ENCODE results near the gene MAST1. TPM values are rescaled to one million over a fixed set of nuclear protein-coding genes. Genes with fewer than 3 reads are reported as not detected.

The MAST1 gene
- total RNA-seq, 1 donor from 2014 or later: 1.2 TPM

DNA sequence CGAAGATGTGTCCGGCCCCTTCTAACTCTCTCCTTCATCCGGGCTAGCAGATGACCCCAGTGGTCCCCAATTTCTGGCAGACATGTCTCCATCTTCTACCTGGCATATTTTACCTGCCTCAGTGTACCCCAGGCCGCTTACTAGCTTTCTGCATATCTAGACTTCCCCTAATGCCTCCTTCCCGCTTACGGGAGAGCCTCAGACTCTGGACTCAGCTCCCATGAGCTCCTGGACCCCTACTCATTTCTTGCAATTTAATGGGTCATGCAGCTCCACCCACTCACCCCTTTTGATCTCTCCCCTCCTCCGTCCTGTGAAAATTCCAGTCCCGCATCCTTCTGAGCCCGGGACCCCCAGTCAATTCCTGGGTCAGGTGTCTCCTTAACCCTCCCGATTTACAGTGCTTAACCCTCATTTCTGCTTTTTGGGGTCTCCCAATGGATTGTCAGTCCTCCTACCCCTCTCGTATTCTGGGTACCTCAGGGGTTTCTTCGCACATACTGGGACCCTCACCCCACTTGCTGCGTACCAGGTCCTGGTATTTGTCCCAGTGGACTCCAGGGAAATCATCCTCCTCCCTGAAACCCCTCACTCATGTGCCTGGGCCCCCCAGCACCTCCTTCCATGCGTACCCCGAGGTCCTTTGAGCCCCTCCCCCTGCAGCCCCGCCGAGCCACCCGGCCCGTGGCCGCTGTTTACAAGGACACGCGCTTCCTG, 47.5 kb upstream of the MAST1 start:
- H3K9me3 ChIP-seq: no peaks in the 10 kb centered on the region
- H3K36me3 ChIP-seq: no peaks in the 10 kb centered on the region
- no peak for TF ChIP-seq POLR2A (IDR thresholded peaks at IDR 0.05)
- TF ChIP-seq POLR2AphosphoS5 (IDR thresholded peaks at IDR 0.05; ENCODE audit: insufficient read depth in 1 of 2, low read depth in 1 of 2): no peak
- TF ChIP-seq, protein P1, sequence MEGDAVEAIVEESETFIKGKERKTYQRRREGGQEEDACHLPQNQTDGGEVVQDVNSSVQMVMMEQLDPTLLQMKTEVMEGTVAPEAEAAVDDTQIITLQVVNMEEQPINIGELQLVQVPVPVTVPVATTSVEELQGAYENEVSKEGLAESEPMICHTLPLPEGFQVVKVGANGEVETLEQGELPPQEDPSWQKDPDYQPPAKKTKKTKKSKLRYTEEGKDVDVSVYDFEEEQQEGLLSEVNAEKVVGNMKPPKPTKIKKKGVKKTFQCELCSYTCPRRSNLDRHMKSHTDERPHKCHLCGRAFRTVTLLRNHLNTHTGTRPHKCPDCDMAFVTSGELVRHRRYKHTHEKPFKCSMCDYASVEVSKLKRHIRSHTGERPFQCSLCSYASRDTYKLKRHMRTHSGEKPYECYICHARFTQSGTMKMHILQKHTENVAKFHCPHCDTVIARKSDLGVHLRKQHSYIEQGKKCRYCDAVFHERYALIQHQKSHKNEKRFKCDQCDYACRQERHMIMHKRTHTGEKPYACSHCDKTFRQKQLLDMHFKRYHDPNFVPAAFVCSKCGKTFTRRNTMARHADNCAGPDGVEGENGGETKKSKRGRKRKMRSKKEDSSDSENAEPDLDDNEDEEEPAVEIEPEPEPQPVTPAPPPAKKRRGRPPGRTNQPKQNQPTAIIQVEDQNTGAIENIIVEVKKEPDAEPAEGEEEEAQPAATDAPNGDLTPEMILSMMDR (IDR thresholded peaks at IDR 0.05): no peak
- peaks cover 49% of the 10 kb centered on the region for H3K4me1 ChIP-seq
- intact Hi-C loops (cut with DNase I): no loop called here
- H3K27ac ChIP-seq: peak overlapping the region; percentile 97
- H3K4me3 ChIP-seq: peak overlapping the region; percentile 85 to 96
- H3K27me3 ChIP-seq: no peaks in the 10 kb centered on the region
- no peak for DNase-seq (ENCODE audit: extremely low spot score in 2 of 2)

GRCh38 chr19:12791345-12792050, 46.8 kb upstream of the MAST1 start, which contains the start of gene JUNB:
Gene JUNB (plus strand): TSS chr19:12791486. CDS start chr19:12791772, 286 bp downstream.
- DNase-seq (ENCODE audit: extremely low spot score in 2 of 2): peak in 1 of 2 donors; percentile 99
- H3K27ac ChIP-seq: peak within 1 kb of the TSS; percentile 97
- TF ChIP-seq, protein P1 (IDR thresholded peaks at IDR 0.05): peak in 1 of 3 experiments; percentile 12
- TF ChIP-seq POLR2A (IDR thresholded peaks at IDR 0.05) (peak; percentile 97 to 100), POLR2AphosphoS5 (IDR thresholded peaks at IDR 0.05; ENCODE audit: insufficient read depth in 1 of 2, low read depth in 1 of 2) (peak; percentile 99 to 100)
- H3K36me3 ChIP-seq: no peaks in the 10 kb centered on the region
- peaks cover 49% of the 10 kb centered on the region for H3K4me1 ChIP-seq
- intact Hi-C loops (cut with DNase I): no loop called here
- H3K4me3 ChIP-seq: peak within 1 kb of the TSS; percentile 85 to 96
- H3K27me3 ChIP-seq: no peaks in the 10 kb centered on the region
- no peaks in the 10 kb centered on the region for H3K9me3 ChIP-seq

GRCh38 chr19:12792051-12792852, 46.1 kb upstream of the MAST1 start:
- H3K27ac ChIP-seq: peak overlapping the region; percentile 97
- no peaks in the 10 kb centered on the region for H3K36me3 ChIP-seq
- intact Hi-C loops (cut with DNase I): no loop called here
- TF ChIP-seq POLR2A (IDR thresholded peaks at IDR 0.05) (peak in 1 of 2 donors; percentile 2), POLR2AphosphoS5 (IDR thresholded peaks at IDR 0.05; ENCODE audit: insufficient read depth in 1 of 2, low read depth in 1 of 2) (peak in 1 of 2 donors; percentile 71)
- TF ChIP-seq, protein P1 (IDR thresholded peaks at IDR 0.05): no peak
- peak overlapping the region; percentile 85 to 96 for H3K4me3 ChIP-seq
- peak in 1 of 2 donors; percentile 88 for DNase-seq (ENCODE audit: extremely low spot score in 2 of 2)
- H3K27me3 ChIP-seq: no peaks in the 10 kb centered on the region
- peaks cover 42% of the 10 kb centered on the region for H3K4me1 ChIP-seq
- no peaks in the 10 kb centered on the region for H3K9me3 ChIP-seq

GRCh38 chr19:12792853-12793289, 45.4 kb upstream of the MAST1 start:
- Histone ChIP-seq H3K9me3 (no peaks in the 10 kb centered on the region), H3K27me3 (no peaks in the 10 kb centered on the region), H3K27ac (peak overlapping the region; percentile 97), H3K36me3 (no peaks in the 10 kb centered on the region), H3K4me3 (peak overlapping the region; percentile 85 to 96), H3K4me1 (peaks cover 36% of the 10 kb centered on the region)
- peak in 1 of 2 donors; percentile 88 for DNase-seq (ENCODE audit: extremely low spot score in 2 of 2)
- TF ChIP-seq POLR2A (IDR thresholded peaks at IDR 0.05): no peak
- TF ChIP-seq, protein P1 (IDR thresholded peaks at IDR 0.05): no peak
- intact Hi-C loops (cut with DNase I): no loop called here
